A673 (cell line): ENCODE data around the gene METTL9. TPM values are rescaled to one million over a fixed set of nuclear protein-coding genes. Genes with fewer than 3 reads are reported as not detected.
"Not testable (repeated sequence)": the region's sequence is repeated elsewhere in the genome, so short reads cannot be mapped to it uniquely, and the experiment has no call there.

Source experiments
- BruUV-seq: library from RNA; stranded (reverse); fragments of 400-500 nt; replicated peaks from 2 replicates; lab custom pipeline; 2021; lab: Mats Ljungman, UMichigan
- CTCF ChIA-PET: fragments of 300-600 bp; sonication (Branson Sonifier 250); formaldehyde crosslinking; loops from one replicate; lab custom pipeline; 2022; ENCODE audit warnings: antibody characterized with exemption; lab: Charles Lee
- POLR2A ChIA-PET: fragments of 300-600 bp; sonication (Branson Sonifier 250); formaldehyde crosslinking; loops from one replicate; lab custom pipeline; 2022; ENCODE audit warnings: antibody characterized with exemption; ENCODE audit not compliant: low non-redundant PET; lab: Charles Lee
- DNase-seq: peaks from one replicate; pipeline ENCODE4 v3.0.0-alpha.2; 2015; ENCODE audit warnings: low spot score
- H3K27ac ChIP-seq: fragments of 200-600 bp; sonication (generic); 2 replicates; pipeline ENCODE4 v1.5.1; 2016; ENCODE audit warnings: mixed run types, low read depth, mild to moderate bottlenecking, mixed read lengths, antibody characterized with exemption, low read length; ENCODE audit not compliant: poor library complexity, severe bottlenecking
- H3K27me3 ChIP-seq: fragments of 200-600 bp; sonication (generic); replicated peaks from 2 replicates; pipeline ENCODE4 v1.6.1; 2017; ENCODE audit warnings: mixed run types, low read depth, mild to moderate bottlenecking, mixed read lengths, antibody characterized with exemption, low read length; ENCODE audit not compliant: insufficient read depth, poor library complexity
- H3K36me3 ChIP-seq: fragments of 200-600 bp; sonication (generic); 2 replicates; pipeline ENCODE4 v1.6.1; 2016; ENCODE audit warnings: mixed run types, mild to moderate bottlenecking, mixed read lengths, antibody characterized with exemption, low read length; ENCODE audit not compliant: insufficient read depth, poor library complexity, severe bottlenecking
- H3K4me1 ChIP-seq: fragments of 200-600 bp; sonication (generic); 2 replicates; pipeline ENCODE4 v1.6.1; 2017; ENCODE audit warnings: mixed run types, mild to moderate bottlenecking, mixed read lengths, antibody characterized with exemption, low read length; ENCODE audit not compliant: insufficient read depth, poor library complexity, severe bottlenecking
- H3K4me3 ChIP-seq: fragments of 200-600 bp; sonication (generic); 2 replicates; pipeline ENCODE4 v1.5.1; 2016; ENCODE audit warnings: low read depth, mixed run types, mild to moderate bottlenecking, mixed read lengths, low read length; ENCODE audit not compliant: poor library complexity, severe bottlenecking
- H3K9me3 ChIP-seq: fragments of 200-600 bp; sonication (generic); 2 replicates; pipeline ENCODE4 v1.6.1; 2016; ENCODE audit warnings: mixed run types, low read depth, mild to moderate bottlenecking, mixed read lengths, antibody characterized with exemption, low read length; ENCODE audit not compliant: poor library complexity, severe bottlenecking
- CTCF ChIP-seq: fragments of 300-800, 200-600 bp; sonication (generic); conservative IDR thresholded peaks from 2 replicates; pipeline ENCODE4 v1.5.1; 2017; ENCODE audit warnings: low read depth, mild to moderate bottlenecking, antibody characterized with exemption, low read length, moderate library complexity, mixed read lengths
- EZH2 ChIP-seq: fragments of 200-600 bp; sonication (generic); IDR thresholded peaks from 2 replicates; pipeline ENCODE4 v1.6.1; 2017; ENCODE audit warnings: borderline replicate concordance, low read depth, mild to moderate bottlenecking, mixed read lengths, antibody characterized with exemption, low read length; ENCODE audit not compliant: poor library complexity, severe bottlenecking
- intact Hi-C: fragments of 100-400 bp; cut with micrococcal nuclease; formaldehyde crosslinking; loops from one replicate; pipeline ENCODE4 v1.10.0; 2022; ENCODE audit not compliant: unreplicated experiment
- total RNA-seq: library from RNA; stranded (reverse); gene quantifications from 2 replicates; pipeline ENCODE4 v1.2.3, GENCODE V29; 2021

The METTL9 gene
- total RNA-seq, 1 experiment from 2014 or later, result 151 TPM

DNA sequence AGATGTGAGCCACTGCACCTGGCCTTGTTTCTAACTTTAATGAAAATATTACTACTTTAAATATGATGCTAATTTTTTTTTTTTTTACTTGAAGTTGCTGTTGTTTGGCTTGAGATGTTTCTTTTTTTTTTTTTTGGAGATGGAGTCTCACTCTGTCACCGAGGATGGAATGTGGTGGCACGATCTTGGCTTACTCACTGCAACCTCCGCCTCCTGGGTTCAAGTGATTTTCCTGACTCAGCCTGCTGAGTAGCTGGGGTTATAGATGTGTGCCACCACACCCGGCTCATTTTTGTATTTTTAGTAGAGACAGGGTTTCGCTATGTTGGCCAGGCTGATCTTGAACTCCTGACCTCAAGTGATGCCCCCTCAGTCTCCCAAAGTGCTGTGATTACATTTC is 29.4 kb downstream of the METTL9 start:
- ChIA-PET CTCF (no interaction called here), POLR2A (no interaction called here)
- H3K36me3 ChIP-seq, result peaks cover 31% of the 10 kb centered on the region
- TF ChIP-seq EZH2 (no peak), CTCF (no peak)
- H3K4me1 ChIP-seq, result peaks cover 15% of the 10 kb centered on the region
- DNase-seq, result no peak
- H3K4me3 ChIP-seq, result no peak overlapping the region
- intact Hi-C loops, result no loop called here
- BruUV-seq, result no TSS peak
- H3K27me3 ChIP-seq, result no peaks in the 10 kb centered on the region
- no peaks in the 10 kb centered on the region for H3K9me3 ChIP-seq
- H3K27ac ChIP-seq, result no peak overlapping the region

GRCh38 chr16:21629616-21630539 is 30.5 kb downstream of the METTL9 start:
- CTCF ChIA-PET, intact Hi-C loops, H3K9me3 ChIP-seq, DNase-seq, BruUV-seq, H3K27me3 ChIP-seq, POLR2A ChIA-PET, H3K4me3 ChIP-seq, H3K27ac ChIP-seq: not testable (repeated sequence)
- peaks cover 15% of the 10 kb centered on the region for H3K4me1 ChIP-seq
- H3K36me3 ChIP-seq, result peaks cover 29% of the 10 kb centered on the region

- H3K9me3 ChIP-seq, DNase-seq, H3K4me3 ChIP-seq, POLR2A ChIA-PET, intact Hi-C loops, BruUV-seq, H3K27me3 ChIP-seq, H3K27ac ChIP-seq, CTCF ChIA-PET: not testable (repeated sequence)
- H3K4me1 ChIP-seq, result peaks cover 15% of the 10 kb centered on the region
- H3K36me3 ChIP-seq, result peaks cover 26% of the 10 kb centered on the region
Observed at GRCh38 chr16:21630866-21631265, 31.5 kb downstream of the METTL9 start.

DNA sequence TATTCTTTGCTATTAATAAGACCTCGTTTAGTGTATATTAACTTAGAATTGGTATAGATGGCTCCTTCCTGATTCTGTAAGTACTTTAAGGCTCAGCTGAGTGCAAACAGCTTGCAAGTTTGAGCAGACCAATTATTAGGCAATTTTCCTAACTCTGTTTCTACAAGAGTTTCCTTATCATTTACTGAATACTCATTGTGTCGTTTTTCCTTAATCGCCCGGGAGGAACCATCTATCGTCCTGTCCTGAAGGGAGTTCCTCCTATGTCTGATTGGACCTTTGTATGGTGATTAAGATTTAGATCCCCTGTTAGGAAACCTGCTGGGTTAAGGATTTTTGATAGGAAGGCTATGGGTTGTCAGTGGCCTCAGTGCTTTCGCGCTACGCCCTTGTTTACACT is 32.0 kb downstream of the METTL9 start:
- H3K4me3 ChIP-seq, H3K27ac ChIP-seq, intact Hi-C loops, DNase-seq, POLR2A ChIA-PET, H3K27me3 ChIP-seq, CTCF ChIA-PET, H3K9me3 ChIP-seq, H3K4me1 ChIP-seq, BruUV-seq: not testable (repeated sequence)
- H3K36me3 ChIP-seq, result peaks cover 22% of the 10 kb centered on the region

DNA sequence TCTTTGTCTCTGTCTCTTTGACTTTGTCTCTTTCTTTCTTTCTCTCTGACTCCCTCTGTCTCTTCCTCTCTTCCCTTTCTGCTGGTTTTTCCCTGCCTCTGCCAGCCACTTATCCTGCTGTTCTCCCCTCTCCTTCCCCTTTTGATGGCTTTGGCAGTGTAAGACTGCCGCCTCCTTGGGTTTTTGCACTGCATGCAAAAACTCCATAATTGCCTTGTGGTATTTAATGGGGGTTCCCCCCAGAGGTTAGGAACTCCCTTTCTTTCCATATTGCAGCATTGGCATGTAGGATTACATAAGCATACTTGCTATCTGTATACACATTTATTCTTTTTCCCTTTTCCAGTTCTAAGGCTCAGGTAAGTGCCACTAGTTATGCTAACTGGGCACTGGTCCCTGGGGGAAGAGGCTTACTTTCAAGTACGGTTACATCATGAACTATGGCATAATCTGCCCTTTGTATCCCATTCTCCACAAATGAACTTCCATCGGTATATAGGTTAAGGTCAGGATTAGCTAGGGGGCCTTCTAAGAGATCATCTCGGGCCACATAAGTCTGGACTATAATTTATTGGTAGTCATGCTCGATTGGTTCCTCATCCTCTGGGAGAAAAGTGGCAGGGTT is 32.7 kb downstream of the METTL9 start:
- CTCF ChIA-PET, H3K27ac ChIP-seq, POLR2A ChIA-PET, H3K27me3 ChIP-seq, H3K4me1 ChIP-seq, intact Hi-C loops, DNase-seq, H3K4me3 ChIP-seq, BruUV-seq, H3K9me3 ChIP-seq: not testable (repeated sequence)
- H3K36me3 ChIP-seq, result peaks cover 22% of the 10 kb centered on the region
